ENCODE data around the gene SRGAP3.

DNA sequence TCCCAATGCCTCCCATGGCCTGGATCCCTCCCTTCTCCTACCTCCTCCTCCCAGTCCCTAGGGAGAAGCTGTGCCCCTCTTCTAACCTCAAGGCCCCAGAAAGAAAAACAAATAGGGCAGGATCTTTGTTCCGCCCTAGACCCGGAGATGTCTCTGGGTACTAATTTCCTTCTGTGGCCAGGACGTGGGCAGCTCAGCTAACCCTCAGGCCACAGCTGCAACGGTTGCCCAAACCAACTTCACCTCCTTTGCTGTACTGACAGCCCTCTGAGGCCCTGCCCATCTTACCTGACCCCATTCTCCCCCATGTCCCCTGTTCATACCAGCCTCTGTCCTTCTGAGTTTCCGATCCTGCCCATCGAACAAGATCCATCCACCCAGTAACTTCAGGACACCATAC is 70.7 kb downstream of the SRGAP3 start:
- TF ChIP-seq, protein P1, sequence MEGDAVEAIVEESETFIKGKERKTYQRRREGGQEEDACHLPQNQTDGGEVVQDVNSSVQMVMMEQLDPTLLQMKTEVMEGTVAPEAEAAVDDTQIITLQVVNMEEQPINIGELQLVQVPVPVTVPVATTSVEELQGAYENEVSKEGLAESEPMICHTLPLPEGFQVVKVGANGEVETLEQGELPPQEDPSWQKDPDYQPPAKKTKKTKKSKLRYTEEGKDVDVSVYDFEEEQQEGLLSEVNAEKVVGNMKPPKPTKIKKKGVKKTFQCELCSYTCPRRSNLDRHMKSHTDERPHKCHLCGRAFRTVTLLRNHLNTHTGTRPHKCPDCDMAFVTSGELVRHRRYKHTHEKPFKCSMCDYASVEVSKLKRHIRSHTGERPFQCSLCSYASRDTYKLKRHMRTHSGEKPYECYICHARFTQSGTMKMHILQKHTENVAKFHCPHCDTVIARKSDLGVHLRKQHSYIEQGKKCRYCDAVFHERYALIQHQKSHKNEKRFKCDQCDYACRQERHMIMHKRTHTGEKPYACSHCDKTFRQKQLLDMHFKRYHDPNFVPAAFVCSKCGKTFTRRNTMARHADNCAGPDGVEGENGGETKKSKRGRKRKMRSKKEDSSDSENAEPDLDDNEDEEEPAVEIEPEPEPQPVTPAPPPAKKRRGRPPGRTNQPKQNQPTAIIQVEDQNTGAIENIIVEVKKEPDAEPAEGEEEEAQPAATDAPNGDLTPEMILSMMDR (IDR thresholded peaks at IDR 0.05) = no peak
- no peak for TF ChIP-seq POLR2A (IDR thresholded peaks at IDR 0.05)
